Left lung (tissue), 10 donors: Measurements from ENCODE around the gene PTGDS. TPM values are rescaled to one million over a fixed set of nuclear protein-coding genes. Genes with fewer than 3 reads are reported as not detected.

ENCODE experiments used
- ATAC-seq: fragments of 200-7000 bp; cut with Tn5 transposase; one replicate; pipeline ENCODE4 v1.9.1; 2020; ENCODE audit warnings: moderate library complexity
- DNase-seq, 4 donors: peaks; one replicate each; pipeline ENCODE4 v3.0.0-alpha.2; 2013 to 2020
- H3K27ac ChIP-seq, 2 donors: fragments of 200-600 bp; sonication (generic) in 1 of 2; one replicate each; pipeline versions ENCODE4 v1.5.0 to v1.8.0; 2020 to 2021
- H3K27me3 ChIP-seq, 2 donors: fragments of 200-600 bp; sonication (generic) in 1 of 2; one replicate each; pipeline versions ENCODE4 v1.5.0 to v1.8.0; 2020 to 2021
- H3K36me3 ChIP-seq, 2 donors: fragments of 200-600 bp; sonication (generic) in 1 of 2; one replicate each; pipeline versions ENCODE4 v1.5.0 to v1.8.0; 2020 to 2021
- H3K4me1 ChIP-seq, 2 donors: fragments of 200-600 bp; one replicate each; pipeline ENCODE4 v1.8.0; 2021
- H3K4me3 ChIP-seq, 2 donors: fragments of 200-600 bp; sonication (generic) in 1 of 2; one replicate each; pipeline versions ENCODE4 v1.5.0 to v1.8.0; 2020 to 2021; ENCODE audit warnings: mild to moderate bottlenecking in 1 of 2
- H3K9me3 ChIP-seq, 2 donors: fragments of 200-600 bp; sonication (generic) in 1 of 2; one replicate each; pipeline versions ENCODE4 v1.5.0 to v1.8.0; 2020 to 2021
- CTCF ChIP-seq, 2 donors: fragments of 200-600 bp; sonication (generic) in 1 of 2; IDR thresholded peaks; one replicate each; pipeline versions ENCODE4 v1.5.0 to v1.8.0; 2021; ENCODE audit warnings: antibody characterized with exemption in 2 of 2
- intact Hi-C, 2 donors: fragments of 100-400 bp; cut with DNase I; formaldehyde crosslinking; loops; one replicate each; pipeline versions ENCODE4 v1.11.2 to v1.14.2; 2022
- polyA plus RNA-seq, 6 donors: library from polyadenylated mRNA; unstranded; fragments of 120-200 nt; gene quantifications; one replicate each; pipeline ENCODE4 v1.2.1, GENCODE V29; 2013; ENCODE audit not compliant: insufficient read length in 6 of 6
- total RNA-seq, 2 donors: library from RNA; stranded (reverse); fragmentation: NEBNext Ultra II Directional; extraction: Animal tissue kit (Norgen Biotek cat#: 25700); gene quantifications; one replicate each; pipeline ENCODE4 v1.2.1, GENCODE V29; 2021
- donor health status: DM: no; HTN: yes; CAD: no.
- donor health status: DM: no; HTN: no; CAD: no.

The PTGDS gene
- total and polyA plus RNA-seq, 8 donors, result 23.7 to 137 (median 37.7) TPM

GRCh38 chr9:137030538-137031527, 53.5 kb downstream of the PTGDS start:
- DNase-seq (peak in 2 of 4 donors; percentile 71 to 93), ATAC-seq (no peak)
- no peaks in the 10 kb centered on the region for H3K36me3 ChIP-seq
- no peak for TF ChIP-seq CTCF (IDR thresholded peaks at IDR 0.05)
- H3K4me3 ChIP-seq, result peak overlapping the region in 1 of 2 donors; percentile 52
- H3K4me1 ChIP-seq, result peaks cover 19 to 83% of the 10 kb centered on the region in 2 donors
- no peaks in the 10 kb centered on the region for H3K27me3 ChIP-seq
- H3K9me3 ChIP-seq, result no peaks in the 10 kb centered on the region
- H3K27ac ChIP-seq, result peak overlapping the region in 1 of 2 donors; percentile 84
- intact Hi-C loops, result no loop called here

Other genes starting within 250 kb of the PTGDS start
Only the 30 nearest of the 37 such genes appear.
- not detected for gene LCN8, start 219.3 kb upstream of the PTGDS start, total RNA-seq
- gene LCN8, start 219.3 kb upstream of the PTGDS start, polyA plus RNA-seq, result not detected
- not detected for gene LCN15, start 213.0 kb upstream of the PTGDS start, total RNA-seq
- under 1 TPM in 5 of 6 donors, not detected in 1; 0.06 to 0.18 (median 0.07) TPM for gene LCN15, start 213.0 kb upstream of the PTGDS start, polyA plus RNA-seq
- 10 to 100 TPM; 74.3 to 76.6 TPM for gene TMEM141, start 186.2 kb upstream of the PTGDS start, total RNA-seq
- gene TMEM141, start 186.2 kb upstream of the PTGDS start, polyA plus RNA-seq, result 10 to 100 TPM; 49.3 to 57.7 (median 52.8) TPM
- gene CCDC183, start 181.2 kb upstream of the PTGDS start, total RNA-seq, result under 1 TPM in 1 of 2 donors, not detected in 1; 0.44 TPM
- 10 to 100 TPM in 4 of 6 donors, 1 to 10 TPM in 2; 5.3 to 11.7 (median 10.0) TPM for gene CCDC183, start 181.2 kb upstream of the PTGDS start, polyA plus RNA-seq
- gene RABL6, start 169.6 kb upstream of the PTGDS start, total RNA-seq, result 10 to 100 TPM; 75.9 to 80.8 TPM
- 10 to 100 TPM; 49.5 to 71.5 (median 56.1) TPM for gene RABL6, start 169.6 kb upstream of the PTGDS start, polyA plus RNA-seq
- 1 to 10 TPM; 1.7 to 2.6 TPM for gene AJM1, start 135.0 kb upstream of the PTGDS start, total RNA-seq
- 1 to 10 TPM in 4 of 6 donors, under 1 TPM in 2; 0.59 to 1.8 (median 1.1) TPM for gene AJM1, start 135.0 kb upstream of the PTGDS start, polyA plus RNA-seq
- gene PHPT1, start 128.1 kb upstream of the PTGDS start, total RNA-seq, result 100 to 1,000 TPM; 118 to 151 TPM
- 100 to 1,000 TPM in 2 of 6 donors, 10 to 100 TPM in 4; 66.1 to 124 (median 90.3) TPM for gene PHPT1, start 128.1 kb upstream of the PTGDS start, polyA plus RNA-seq
- gene MAMDC4, start 125.2 kb upstream of the PTGDS start, total RNA-seq, result 10 to 100 TPM; 14.7 to 16.0 TPM
- gene MAMDC4, start 125.2 kb upstream of the PTGDS start, polyA plus RNA-seq, result 1 to 10 TPM; 5.3 to 9.9 (median 7.4) TPM
- gene EDF1, start 111.2 kb upstream of the PTGDS start, total RNA-seq, result 100 to 1,000 TPM; 247 to 288 TPM
- gene EDF1, start 111.2 kb upstream of the PTGDS start, polyA plus RNA-seq, result 100 to 1,000 TPM; 339 to 408 (median 377) TPM
- 10 to 100 TPM; 17.2 to 22.4 TPM for gene TRAF2, start 91.0 kb upstream of the PTGDS start, total RNA-seq
- 10 to 100 TPM; 12.4 to 16.3 (median 14.6) TPM for gene TRAF2, start 91.0 kb upstream of the PTGDS start, polyA plus RNA-seq
- gene FBXW5, start 32.8 kb upstream of the PTGDS start, total RNA-seq, result 100 to 1,000 TPM in 1 of 2 donors, 10 to 100 TPM in 1; 98.5 to 111 TPM
- gene FBXW5, start 32.8 kb upstream of the PTGDS start, polyA plus RNA-seq, result 10 to 100 TPM; 33.0 to 59.6 (median 43.6) TPM
- gene C8G, start 32.3 kb upstream of the PTGDS start, total RNA-seq, result 1 to 10 TPM; 1.2 TPM
- gene C8G, start 32.3 kb upstream of the PTGDS start, polyA plus RNA-seq, result under 1 TPM; 0.47 to 0.90 (median 0.72) TPM
- gene LCN12, start 25.2 kb upstream of the PTGDS start, total RNA-seq, result 1 to 10 TPM; 2.1 to 4.5 TPM
- 10 to 100 TPM in 5 of 6 donors, 1 to 10 TPM in 1; 7.0 to 28.0 (median 17.6) TPM for gene LCN12, start 25.2 kb upstream of the PTGDS start, polyA plus RNA-seq
- 1 to 10 TPM; 2.0 to 2.3 TPM for gene LCNL1, start 5.5 kb downstream of the PTGDS start, total RNA-seq
- gene LCNL1, start 5.5 kb downstream of the PTGDS start, polyA plus RNA-seq, result 1 to 10 TPM in 4 of 6 donors, under 1 TPM in 2; 0.38 to 2.7 (median 1.1) TPM
- 10 to 100 TPM; 34.2 to 56.6 TPM for gene PAXX, start 14.9 kb downstream of the PTGDS start, total RNA-seq
- 10 to 100 TPM; 28.1 to 47.6 (median 33.7) TPM for gene PAXX, start 14.9 kb downstream of the PTGDS start, polyA plus RNA-seq
- gene CLIC3, start 19.1 kb downstream of the PTGDS start, total RNA-seq, result 10 to 100 TPM; 39.7 to 85.4 TPM
- 10 to 100 TPM; 30.7 to 56.2 (median 42.2) TPM for gene CLIC3, start 19.1 kb downstream of the PTGDS start, polyA plus RNA-seq
- gene ABCA2, start 50.7 kb downstream of the PTGDS start, total RNA-seq, result 10 to 100 TPM; 34.5 to 34.8 TPM
- gene ABCA2, start 50.7 kb downstream of the PTGDS start, polyA plus RNA-seq, result 10 to 100 TPM; 20.8 to 33.8 (median 28.6) TPM
- gene FUT7, start 54.6 kb downstream of the PTGDS start, total RNA-seq, result 1 to 10 TPM in 1 of 2 donors, under 1 TPM in 1; 0.17 to 2.9 TPM
- under 1 TPM in 3 of 6 donors, not detected in 3; 0.08 to 0.11 (median 0.09) TPM for gene FUT7, start 54.6 kb downstream of the PTGDS start, polyA plus RNA-seq
- 100 to 1,000 TPM; 104 to 105 TPM for gene NPDC1, start 68.7 kb downstream of the PTGDS start, total RNA-seq
- 10 to 100 TPM; 24.4 to 48.9 (median 25.2) TPM for gene NPDC1, start 68.7 kb downstream of the PTGDS start, polyA plus RNA-seq
- under 1 TPM; 0.71 to 0.87 TPM for gene ENTPD2, start 76.6 kb downstream of the PTGDS start, total RNA-seq
- 1 to 10 TPM; 1.7 to 4.7 (median 3.0) TPM for gene ENTPD2, start 76.6 kb downstream of the PTGDS start, polyA plus RNA-seq
- 1 to 10 TPM; 2.7 to 4.6 TPM for gene SAPCD2, start 93.1 kb downstream of the PTGDS start, total RNA-seq
- 10 to 100 TPM in 3 of 6 donors, 1 to 10 TPM in 3; 8.5 to 15.1 (median 10.4) TPM for gene SAPCD2, start 93.1 kb downstream of the PTGDS start, polyA plus RNA-seq
- gene UAP1L1, start 100.0 kb downstream of the PTGDS start, total RNA-seq, result 10 to 100 TPM; 28.1 to 43.1 TPM
- 1 to 10 TPM; 4.6 to 8.8 (median 6.0) TPM for gene UAP1L1, start 100.0 kb downstream of the PTGDS start, polyA plus RNA-seq
- 10 to 100 TPM; 51.5 to 54.9 TPM for gene MAN1B1, start 109.5 kb downstream of the PTGDS start, total RNA-seq
- gene MAN1B1, start 109.5 kb downstream of the PTGDS start, polyA plus RNA-seq, result 10 to 100 TPM; 62.7 to 74.9 (median 66.9) TPM
- 100 to 1,000 TPM; 144 to 165 TPM for gene DPP7, start 137.2 kb downstream of the PTGDS start, total RNA-seq
- gene DPP7, start 137.2 kb downstream of the PTGDS start, polyA plus RNA-seq, result 10 to 100 TPM; 35.8 to 53.6 (median 47.7) TPM
- under 1 TPM; 0.17 to 0.55 TPM for gene GRIN1, start 161.7 kb downstream of the PTGDS start, total RNA-seq
- under 1 TPM; 0.15 to 0.38 (median 0.28) TPM for gene GRIN1, start 161.7 kb downstream of the PTGDS start, polyA plus RNA-seq
- gene LRRC26, start 192.5 kb downstream of the PTGDS start, total RNA-seq, result under 1 TPM in 1 of 2 donors, not detected in 1; 0.55 TPM
- under 1 TPM in 3 of 6 donors, not detected in 3; 0.23 to 0.63 (median 0.25) TPM for gene LRRC26, start 192.5 kb downstream of the PTGDS start, polyA plus RNA-seq
- not detected for gene TMEM210, start 194.6 kb downstream of the PTGDS start, total RNA-seq
- gene TMEM210, start 194.6 kb downstream of the PTGDS start, polyA plus RNA-seq, result not detected
- gene ANAPC2, start 211.1 kb downstream of the PTGDS start, total RNA-seq, result 10 to 100 TPM; 43.5 to 52.3 TPM
- gene ANAPC2, start 211.1 kb downstream of the PTGDS start, polyA plus RNA-seq, result 10 to 100 TPM; 42.1 to 58.8 (median 44.3) TPM
- 10 to 100 TPM; 59.1 to 68.0 TPM for gene SSNA1, start 211.2 kb downstream of the PTGDS start, total RNA-seq
- gene SSNA1, start 211.2 kb downstream of the PTGDS start, polyA plus RNA-seq, result 10 to 100 TPM; 38.7 to 53.6 (median 52.1) TPM
- 10 to 100 TPM; 21.6 to 21.7 TPM for gene TPRN, start 223.2 kb downstream of the PTGDS start, total RNA-seq
- 10 to 100 TPM in 3 of 6 donors, 1 to 10 TPM in 3; 6.7 to 13.8 (median 9.4) TPM for gene TPRN, start 223.2 kb downstream of the PTGDS start, polyA plus RNA-seq